GM12872 (cell line): Measurements from ENCODE around the gene ADAMTS17.

ENCODE experiments used
- CTCF ChIP-seq: IDR thresholded peaks from 3 replicates; pipeline ENCODE4 v1.5.1; 2011; ENCODE audit warnings: low read depth, mild to moderate bottlenecking, low read length, moderate library complexity; ENCODE audit not compliant: insufficient read depth

ADAMTS17 gene

GRCh38 chr15:100167884-100168375 lies 173.8 kb downstream of the ADAMTS17 start:
- no peak for TF ChIP-seq CTCF

- no peak for TF ChIP-seq CTCF
These were observed 175.5 kb downstream of the ADAMTS17 start for GRCh38 chr15:100166313-100166712.

GRCh38 chr15:100163961-100164360 lies 177.8 kb downstream of the ADAMTS17 start:
- TF ChIP-seq CTCF = no peak

- no peak for TF ChIP-seq CTCF
These were observed 180.8 kb downstream of the ADAMTS17 start for GRCh38 chr15:100160953-100161352.

- TF ChIP-seq CTCF = no peak
These were observed 182.3 kb downstream of the ADAMTS17 start for GRCh38 chr15:100159436-100159835.

- no peak for TF ChIP-seq CTCF
These were observed 183.4 kb downstream of the ADAMTS17 start for GRCh38 chr15:100158356-100158755.

- no peak for TF ChIP-seq CTCF
These were observed 185.6 kb downstream of the ADAMTS17 start for GRCh38 chr15:100156201-100156600.

GRCh38 chr15:100154338-100154737 lies 187.4 kb downstream of the ADAMTS17 start:
- TF ChIP-seq CTCF = no peak
